GM21529 (cell line): ENCODE measurements around the gene KRT2.

Source experiments
- ATAC-seq: cut with Tn5 transposase; IDR thresholded peaks from one replicate; pipeline ENCODE4 v1.9.1; 2021; ENCODE audit not compliant: unreplicated experiment

The KRT2 gene

DNA sequence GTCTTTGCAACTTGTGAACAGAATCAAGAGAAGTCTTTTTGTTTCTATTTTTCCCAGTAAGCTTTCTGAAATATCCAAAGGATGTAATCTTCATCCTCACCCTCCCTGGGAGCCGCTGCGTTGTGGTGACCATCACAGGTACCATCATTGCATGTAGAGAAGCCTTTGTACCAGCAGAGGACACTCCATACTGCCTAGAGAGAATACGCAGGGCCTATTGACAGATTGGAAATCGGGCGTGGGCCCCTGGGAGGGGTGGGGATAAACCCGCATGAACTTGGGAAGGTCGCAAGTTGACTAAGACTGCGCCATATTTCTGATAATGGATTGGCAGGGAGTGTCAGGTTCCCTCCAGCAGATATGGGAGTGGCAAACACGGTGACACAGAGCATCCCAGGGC is 15.5 kb upstream of the KRT2 start:
- no peak for ATAC-seq

DNA sequence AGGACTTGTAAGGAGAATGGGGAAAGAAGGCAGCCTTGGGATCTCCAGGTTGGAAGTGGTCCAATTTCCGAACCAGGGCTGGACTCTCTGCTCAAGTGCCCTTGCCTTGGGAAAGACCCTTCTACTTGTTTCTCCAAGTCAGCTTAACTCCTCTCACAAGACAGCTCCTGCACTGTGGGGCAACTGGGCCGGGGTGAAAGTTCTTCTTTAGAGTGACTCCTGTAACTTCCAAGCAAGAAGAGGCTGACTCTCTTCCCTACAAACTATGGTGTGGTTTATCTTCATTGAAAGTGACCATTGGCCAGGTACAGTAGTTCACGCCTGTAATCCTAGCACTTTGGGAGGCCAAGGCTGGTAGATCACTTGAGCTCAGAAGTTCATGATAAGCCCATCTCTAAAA is 14.5 kb upstream of the KRT2 start:
- no peak for ATAC-seq

DNA sequence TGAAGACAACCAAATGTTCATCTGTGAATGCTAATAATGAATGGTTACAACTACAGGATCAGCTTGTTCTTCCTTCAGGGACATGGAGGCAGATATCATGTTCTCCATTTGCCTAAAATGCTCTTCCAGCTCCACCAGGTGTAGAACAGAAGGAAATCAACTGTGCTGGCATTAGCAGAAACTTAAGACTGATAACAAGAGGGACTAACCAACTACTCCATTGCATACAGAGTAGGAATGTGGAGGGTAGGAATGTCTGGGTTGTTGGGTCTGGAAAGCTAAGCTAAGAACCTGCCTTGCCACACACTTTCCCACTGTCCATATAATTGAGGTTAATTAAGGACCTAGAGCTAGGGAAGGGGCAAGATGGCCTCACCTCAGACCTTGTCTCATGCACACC is 11.4 kb upstream of the KRT2 start:
- ATAC-seq: no peak

DNA sequence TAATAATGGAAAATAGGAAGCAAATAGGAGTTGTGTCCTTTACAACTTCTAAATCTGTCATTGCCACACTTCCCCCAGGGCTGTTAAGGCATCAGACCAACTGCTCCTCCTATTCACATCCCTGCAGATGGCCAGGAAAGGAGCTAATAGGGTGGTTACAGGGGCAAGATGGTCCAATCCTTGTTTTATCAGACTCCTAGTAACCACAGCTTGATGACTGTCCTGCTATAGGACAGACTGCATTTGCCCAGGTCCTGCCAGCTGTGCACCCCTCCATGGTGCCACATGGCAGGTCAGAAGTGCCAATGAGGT is 10.9 kb upstream of the KRT2 start:
- no peak for ATAC-seq

DNA sequence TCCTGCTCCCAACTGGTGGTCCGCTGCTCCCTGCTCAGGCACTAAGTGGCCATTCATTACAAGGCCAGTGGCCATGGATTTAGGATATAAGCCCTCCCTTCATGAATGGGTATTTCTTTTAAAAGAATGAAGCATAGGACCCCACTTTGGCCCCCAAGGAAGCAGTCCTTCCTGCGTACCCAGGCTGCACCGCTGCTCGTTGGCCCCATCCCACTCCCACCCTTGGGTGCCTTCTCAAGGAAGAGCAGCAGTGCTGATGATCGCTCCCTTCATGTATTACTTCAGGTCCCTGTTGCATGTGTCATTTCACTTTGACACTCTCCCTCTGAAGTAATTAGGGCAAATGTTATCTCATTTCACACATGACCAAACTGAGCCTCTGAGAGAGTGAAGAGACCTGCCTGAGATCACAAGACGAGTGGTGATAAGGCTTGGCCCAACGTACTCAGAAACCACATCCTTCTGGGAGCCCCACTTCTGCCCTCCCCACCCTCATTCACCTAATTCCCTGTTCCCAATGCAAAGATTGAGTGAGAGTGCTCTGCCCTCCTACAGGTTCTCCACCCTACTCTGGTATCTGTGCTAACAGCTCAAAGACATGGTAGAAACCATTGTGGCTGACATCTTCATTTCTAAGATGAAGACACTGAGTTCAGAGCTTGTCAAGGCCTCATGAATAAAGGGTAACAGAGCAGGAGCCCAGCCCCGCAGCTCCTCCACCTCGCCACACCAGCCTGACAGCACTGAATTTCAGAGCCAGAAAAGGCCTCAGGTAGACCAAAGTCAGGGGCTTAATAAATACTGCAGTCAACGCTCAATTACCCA is 10.3 kb upstream of the KRT2 start:
- ATAC-seq: no peak

DNA sequence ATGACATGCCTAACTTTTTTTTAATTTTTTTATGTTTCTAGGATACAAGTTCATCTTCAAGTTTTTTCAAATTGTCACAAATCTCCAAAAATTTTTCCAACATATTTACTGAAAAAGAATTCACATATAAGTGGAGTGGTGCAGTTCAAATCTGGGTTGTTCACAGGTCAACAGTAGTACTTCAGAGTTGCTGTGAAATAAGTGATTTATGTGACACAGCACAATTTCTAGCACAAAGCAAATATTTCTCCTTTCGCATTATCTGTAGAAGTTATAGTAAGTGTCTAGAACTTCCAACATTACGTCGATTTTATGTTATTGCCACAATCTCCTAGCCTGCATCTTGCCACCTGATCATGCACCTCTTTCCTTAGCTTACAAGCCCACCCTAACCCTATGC is 9.7 kb upstream of the KRT2 start:
- no peak for ATAC-seq

- no peak for ATAC-seq
Measured at GRCh38 chr12:52660934-52661499, 9.0 kb upstream of the KRT2 start.

- ATAC-seq: no peak
Measured at GRCh38 chr12:52659951-52660350, 7.9 kb upstream of the KRT2 start.

- no peak for ATAC-seq
Measured at GRCh38 chr12:52659395-52659794, 7.4 kb upstream of the KRT2 start.

- ATAC-seq: no peak
Measured at GRCh38 chr12:52658196-52658595, 6.2 kb upstream of the KRT2 start.

DNA sequence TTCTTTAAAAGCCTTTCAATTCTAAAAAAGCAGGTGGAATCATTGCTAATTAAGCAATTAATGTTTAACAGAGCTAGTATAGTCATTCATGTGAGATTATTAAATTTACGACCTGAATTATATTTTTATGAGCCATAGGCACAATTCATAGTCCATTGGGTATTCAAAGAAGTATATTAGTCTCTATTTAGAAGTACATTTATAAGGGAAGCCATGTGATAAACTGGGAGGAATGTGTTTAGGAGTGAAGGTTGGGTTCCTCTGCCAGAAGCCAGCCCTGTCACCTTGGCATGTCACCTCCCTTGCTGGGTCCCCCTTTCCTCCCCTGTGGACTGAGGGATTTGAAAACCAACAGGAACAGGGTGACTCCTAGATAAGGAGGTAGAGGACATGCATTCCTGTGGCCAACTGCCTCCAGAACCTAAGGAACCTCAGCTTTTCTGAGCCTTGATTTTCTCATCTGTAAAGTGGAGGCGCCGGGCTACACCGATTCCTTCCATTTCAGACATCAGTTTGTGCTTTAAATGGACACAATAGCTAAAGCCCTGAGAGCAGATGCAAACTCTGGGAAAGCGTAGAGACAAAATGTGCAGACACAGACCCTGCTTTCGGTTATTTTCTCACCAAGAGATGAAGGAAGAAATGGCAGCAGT is 5.4 kb upstream of the KRT2 start:
- ATAC-seq: no peak

GRCh38 chr12:52656616-52657015 is 4.6 kb upstream of the KRT2 start:
- no peak for ATAC-seq

GRCh38 chr12:52655720-52656124 is 3.7 kb upstream of the KRT2 start:
- no peak for ATAC-seq

DNA sequence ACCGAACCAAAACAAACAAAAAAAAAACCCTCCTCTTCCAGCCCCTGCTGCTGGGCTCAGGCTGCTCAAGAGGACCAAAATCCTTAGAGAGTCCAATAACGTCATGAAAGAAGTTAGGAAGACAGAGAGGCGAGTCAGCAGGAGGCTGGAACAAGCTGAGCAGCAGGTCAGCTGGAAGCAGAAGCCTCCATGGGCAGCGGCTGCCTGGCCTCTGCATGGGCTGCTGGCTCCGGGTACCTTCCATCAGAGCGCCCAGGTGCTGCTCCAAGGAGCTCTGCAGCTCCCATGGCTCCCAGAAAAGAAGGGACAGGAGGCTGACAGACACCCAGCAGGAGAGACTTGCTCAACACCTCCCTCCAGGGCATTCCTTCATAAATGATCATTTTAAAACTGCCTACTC is 3.2 kb upstream of the KRT2 start:
- ATAC-seq: no peak

DNA sequence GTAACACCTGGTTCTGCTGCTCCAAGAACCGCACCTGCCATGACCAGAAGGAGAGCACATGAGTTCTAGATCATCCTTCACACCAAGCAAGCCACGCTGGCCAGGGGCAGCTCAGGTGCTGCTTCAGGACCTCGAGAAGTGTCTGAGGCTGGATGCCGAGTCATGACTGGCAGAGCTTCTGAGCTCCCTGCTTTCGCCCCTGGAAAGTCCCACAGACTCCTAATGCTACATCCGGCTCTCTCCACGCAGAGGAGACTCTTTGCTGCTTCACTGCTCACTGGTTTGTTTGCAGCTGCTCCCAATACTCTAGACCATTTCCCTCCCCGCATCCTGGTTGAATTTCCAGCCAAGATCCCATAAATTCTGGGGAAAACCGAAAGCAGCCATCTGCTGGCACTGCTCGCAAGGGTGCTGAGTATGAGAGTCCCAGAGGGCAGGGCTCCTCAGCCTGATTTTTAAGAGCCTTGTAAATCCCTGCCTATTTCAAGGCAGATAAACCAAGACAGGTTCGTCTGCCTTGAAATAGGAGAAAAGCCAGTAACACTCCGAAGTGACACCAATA is 1.4 kb downstream of the KRT2 start:
- ATAC-seq: no peak

DNA sequence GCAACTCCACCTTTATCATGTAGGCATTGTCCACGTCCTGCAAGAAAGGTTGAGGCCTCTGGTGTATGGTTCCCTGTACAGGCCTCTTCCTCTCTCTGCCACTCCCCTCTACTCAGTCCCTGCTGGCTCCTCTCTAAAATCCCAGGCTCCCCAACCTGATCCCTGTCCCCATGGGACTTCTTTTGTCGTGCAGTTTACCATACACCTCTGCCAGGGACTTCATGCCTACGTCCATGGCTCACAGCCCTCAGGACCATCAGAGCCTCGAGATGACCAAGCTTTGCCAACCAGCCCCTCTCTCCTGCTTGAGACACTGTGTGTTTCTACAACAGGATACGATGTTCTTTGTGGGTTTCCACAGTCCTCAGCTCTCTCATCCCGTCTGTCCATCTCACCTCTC is 2.9 kb downstream of the KRT2 start:
- ATAC-seq: no peak

- no peak for ATAC-seq
Measured at GRCh38 chr12:52648012-52648550, 3.9 kb downstream of the KRT2 start.

DNA sequence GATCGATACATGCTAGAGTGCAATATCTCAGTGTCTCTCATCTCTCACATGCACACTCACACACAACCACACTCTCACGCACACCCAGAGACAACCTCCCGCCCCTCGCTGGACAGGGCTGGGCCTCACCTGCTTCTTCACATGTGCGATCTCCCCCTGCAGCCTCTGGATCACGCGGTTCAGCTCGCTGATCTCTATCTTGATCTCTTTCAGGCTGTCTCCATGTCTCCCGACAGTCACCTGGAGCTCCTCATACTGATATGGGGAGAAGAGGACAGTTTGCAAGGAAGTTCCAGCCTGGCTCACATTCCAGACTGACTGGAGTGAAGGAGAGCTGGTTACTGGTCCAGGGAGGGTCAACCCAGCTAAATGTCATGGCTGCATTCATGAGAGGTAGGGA is 4.4 kb downstream of the KRT2 start:
- no peak for ATAC-seq

GRCh38 chr12:52646613-52647012 is 5.4 kb downstream of the KRT2 start:
- ATAC-seq: no peak

GRCh38 chr12:52645982-52646381 is 6.0 kb downstream of the KRT2 start:
- no peak for ATAC-seq

GRCh38 chr12:52645120-52645761 is 6.8 kb downstream of the KRT2 start:
- no peak for ATAC-seq

DNA sequence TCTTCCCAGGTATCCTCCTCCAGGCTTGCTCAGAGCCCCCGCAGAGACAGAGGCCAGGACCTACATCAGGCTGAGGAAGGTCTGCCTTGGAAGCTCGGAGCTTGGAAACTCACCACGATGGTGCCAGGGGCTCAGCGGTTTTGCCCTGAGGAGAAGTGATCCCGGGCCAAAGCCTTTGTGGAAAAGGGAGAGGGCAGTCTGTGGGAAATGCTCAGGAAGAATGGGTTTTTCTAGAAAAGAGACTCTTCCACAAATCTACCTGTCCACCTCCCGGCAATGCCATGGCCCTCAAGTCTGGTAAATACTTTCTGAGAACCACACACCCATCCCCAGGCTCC is 8.0 kb downstream of the KRT2 start:
- ATAC-seq: no peak
